Liver (tissue), 9 donors: ENCODE measurements around the gene KIAA1143. TPM values are rescaled to one million over a fixed set of nuclear protein-coding genes. Genes with fewer than 3 reads are reported as not detected.

ENCODE experiments used
- DNase-seq: peaks from one replicate; pipeline ENCODE4 v3.0.0-alpha.2; 2017; ENCODE audit warnings: low spot score
- H3K27ac ChIP-seq, 2 donors: one replicate each; pipeline ENCODE4 v1.7.0; 2013; ENCODE audit warnings: inconsistent platforms in 2 of 2, low read length in 2 of 2, control low read depth in 1 of 2, low read depth in 1 of 2, mild to moderate bottlenecking in 1 of 2
- H3K27me3 ChIP-seq, 4 donors: one replicate each; pipeline versions ENCODE4 v1.6.1 to v1.7.0; 2013; ENCODE audit warnings: low read length in 3 of 4, inconsistent platforms in 1 of 4, mild to moderate bottlenecking in 1 of 4, moderate library complexity in 1 of 4; ENCODE audit not compliant: control insufficient read depth in 4 of 4, insufficient read depth in 4 of 4
- H3K36me3 ChIP-seq, 4 donors: one replicate each; pipeline versions ENCODE4 v1.6.1 to v1.7.0; 2013; ENCODE audit warnings: low read length in 3 of 4, mild to moderate bottlenecking in 3 of 4, low read depth in 1 of 4, moderate library complexity in 1 of 4; ENCODE audit not compliant: control insufficient read depth in 4 of 4, insufficient read depth in 3 of 4
- H3K4me1 ChIP-seq, 4 donors: one replicate each; pipeline versions ENCODE4 v1.6.1 to v1.7.0; 2013; ENCODE audit warnings: low read length in 3 of 4, mild to moderate bottlenecking in 3 of 4, moderate library complexity in 1 of 4; ENCODE audit not compliant: control insufficient read depth in 4 of 4, insufficient read depth in 4 of 4
- H3K4me3 ChIP-seq, 3 donors: one replicate each; pipeline versions ENCODE4 v1.6.1 to v1.7.0; 2013; ENCODE audit warnings: low read length in 3 of 3, control low read depth in 1 of 3, low read depth in 1 of 3, mild to moderate bottlenecking in 1 of 3
- H3K9ac ChIP-seq, 2 donors: one replicate each; pipeline ENCODE4 v1.7.0; 2013; ENCODE audit warnings: low read length in 2 of 2, mild to moderate bottlenecking in 2 of 2, moderate library complexity in 2 of 2, control low read depth in 1 of 2, low read depth in 1 of 2
- H3K9me3 ChIP-seq, 4 donors: one replicate each; pipeline versions ENCODE4 v1.6.1 to v1.7.0; 2013; ENCODE audit warnings: low read length in 3 of 4; ENCODE audit not compliant: control insufficient read depth in 4 of 4
- ATF3 ChIP-seq: IDR thresholded peaks from 2 replicates; pipeline ENCODE4 v1.6.1; 2016; ENCODE audit warnings: antibody characterized with exemption
- EGR1 ChIP-seq, 2 donors: IDR thresholded peaks; 2 replicates each; pipeline ENCODE4 v1.6.1; 2016 to 2018; ENCODE audit warnings: antibody characterized with exemption in 2 of 2, low read depth in 2 of 2
- FOXA1 ChIP-seq: IDR thresholded peaks from 2 replicates; pipeline ENCODE4 v1.6.1; 2016; ENCODE audit warnings: antibody characterized with exemption
- FOXA2 ChIP-seq: IDR thresholded peaks from 2 replicates; pipeline ENCODE4 v1.6.1; 2016; ENCODE audit warnings: antibody characterized with exemption
- GABPA ChIP-seq, 2 donors: IDR thresholded peaks in 1 of 2; conservative IDR thresholded peaks in 1 of 2; 2 replicates each; pipeline ENCODE4 v1.6.1; 2016; ENCODE audit warnings: antibody characterized with exemption in 2 of 2, mild to moderate bottlenecking in 1 of 2, moderate library complexity in 1 of 2
- HNF4A ChIP-seq, 2 donors: conservative IDR thresholded peaks; 2 replicates each; pipeline ENCODE4 v1.6.1; 2016; ENCODE audit warnings: antibody characterized with exemption in 2 of 2, mild to moderate bottlenecking in 2 of 2
- HNF4G ChIP-seq: IDR thresholded peaks from 2 replicates; pipeline ENCODE4 v1.6.1; 2016; ENCODE audit warnings: antibody characterized with exemption
- JUND ChIP-seq, 2 donors: IDR thresholded peaks; 2 replicates each; pipeline ENCODE4 v1.6.1; 2016; ENCODE audit warnings: antibody characterized with exemption in 2 of 2
- NR2F2 ChIP-seq: IDR thresholded peaks from 2 replicates; pipeline ENCODE4 v1.6.1; 2016; ENCODE audit warnings: antibody characterized with exemption
- RAD21 ChIP-seq, 2 donors: IDR thresholded peaks; 2 replicates each; pipeline ENCODE4 v1.6.1; 2016; ENCODE audit warnings: antibody characterized with exemption in 2 of 2, mild to moderate bottlenecking in 2 of 2
- REST ChIP-seq: IDR thresholded peaks from 2 replicates; pipeline ENCODE4 v1.6.1; 2016; ENCODE audit warnings: antibody characterized with exemption, mild to moderate bottlenecking
- RXRA ChIP-seq, 2 donors: IDR thresholded peaks; 2 replicates each; pipeline ENCODE4 v1.6.1; 2017 to 2018; ENCODE audit warnings: antibody characterized with exemption in 2 of 2, mild to moderate bottlenecking in 1 of 2
- SP1 ChIP-seq: IDR thresholded peaks from 2 replicates; pipeline ENCODE4 v1.6.1; 2018; ENCODE audit warnings: antibody characterized with exemption, mild to moderate bottlenecking
- YY1 ChIP-seq: IDR thresholded peaks from 2 replicates; pipeline ENCODE4 v1.6.1; 2016; ENCODE audit warnings: antibody characterized with exemption, mild to moderate bottlenecking
- ZBTB33 ChIP-seq: IDR thresholded peaks from 2 replicates; pipeline ENCODE4 v1.6.1; 2016; ENCODE audit warnings: antibody characterized with exemption
- WGBS: extraction: QIAGEN DNeasy Blood & Tissue Kit; methylation state at CpG from one replicate; pipeline ENCODE4 v1.1.7; 2013; 5-methylcytosine and 5-hydroxymethylcytosine counted together
- polyA plus RNA-seq, 2 donors: library from polyadenylated mRNA; stranded (reverse) in 1 of 2; unstranded in 1 of 2; fragments of 200-250 nt in 1 of 2; fragments of >200 nt in 1 of 2; fragmentation: Nextera tagmentation in 1 of 2; extraction: Ambion mirVana in 1 of 2; gene quantifications; one replicate each; pipeline versions ENCODE4 v1.2.1 to v1.2.3, GENCODE V29; 2013 to 2015
- total RNA-seq, 2 donors: library from RNA; depleted of rRNA; stranded (reverse); fragments of >200 nt; gene quantifications; one replicate each; pipeline ENCODE4 v1.2.3, GENCODE V29; 2014
- TF ChIP-seq, protein P1 (sequence below): fragments of 150-350 bp; IDR thresholded peaks from 2 replicates; pipeline ENCODE4 v1.5.1; 2017; ENCODE audit warnings: improper control_type of control experiment, low read depth, low read length; ENCODE audit not compliant: missing input control
- TF ChIP-seq, protein P2 (sequence below): IDR thresholded peaks from 2 replicates; pipeline ENCODE4 v1.6.1; 2016; ENCODE audit warnings: antibody characterized with exemption
- donor health status: healthy.
- donor health status: healthy.
- donor health status: healthy.
- donor health status: healthy.
- donor health status: healthy.

KIAA1143 gene
- total and polyA plus RNA-seq, 4 donors, result 3.9 to 10.3 (median 7.2) TPM

GRCh38 chr3:44729384-44729910, 32.0 kb downstream of the KIAA1143 start, which contains the start of gene ZNF501:
Gene ZNF501, plus strand, starts transcription at chr3:44729635. Its CDS starts 4,787 bp downstream, at chr3:44734422.
- H3K4me3 ChIP-seq, result peak within 1 kb of the TSS; percentile 70 to 82 (median 75)
- WGBS, result 3% methylated on average over 46 of the region's 46 CpGs
- no peaks in the 10 kb centered on the region for H3K27me3 ChIP-seq
- no peak within 1 kb of the TSS for H3K27ac ChIP-seq
- peaks cover 0 to 18% (median 10%) of the 10 kb centered on the region in 4 donors for H3K36me3 ChIP-seq
- H3K9me3 ChIP-seq, result peaks cover 40 to 75% (median 61%) of the 10 kb centered on the region in 4 donors
- peak within 1 kb of the TSS in 1 of 2 donors; percentile 27 for H3K9ac ChIP-seq
- DNase-seq, result peak; percentile 90
- H3K4me1 ChIP-seq, result peaks cover 0 to 3% (median 0%) of the 10 kb centered on the region in 4 donors
- peak; percentile 66 to 93 for TF ChIP-seq GABPA (IDR thresholded peaks at IDR 0.05 in 1 of 2, conservative IDR thresholded peaks at IDR 0.05 in 1 of 2)
- TF ChIP-seq YY1, result peak; percentile 68
- peak in 1 of 2 donors; percentile 49 for TF ChIP-seq RAD21 (IDR thresholded peaks at IDR 0.05)
- peak; percentile 20 for TF ChIP-seq SP1
- no peak for TF ChIP-seq EGR1 (IDR thresholded peaks at IDR 0.05; ENCODE audit: low read depth in 2 of 2)

DNA sequence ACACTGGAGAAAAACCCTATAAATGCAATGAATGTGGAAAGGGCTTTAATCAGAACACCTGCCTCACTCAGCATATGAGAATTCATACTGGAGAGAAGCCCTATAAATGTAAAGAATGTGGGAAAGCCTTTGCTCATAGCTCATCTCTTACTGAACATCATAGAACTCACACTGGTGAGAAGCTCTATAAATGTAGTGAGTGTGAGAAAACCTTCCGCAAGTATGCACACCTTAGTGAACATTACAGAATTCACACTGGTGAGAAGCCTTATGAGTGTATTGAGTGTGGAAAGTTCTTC, 39.4 kb downstream of the KIAA1143 start:
- no peak overlapping the region for H3K9ac ChIP-seq
- H3K4me3 ChIP-seq, result peak overlapping the region in 2 of 3 donors; percentile 13 to 69
- peaks cover 66 to 85% (median 67%) of the 10 kb centered on the region in 4 donors for H3K9me3 ChIP-seq
- H3K36me3 ChIP-seq, result peaks cover 4 to 32% (median 27%) of the 10 kb centered on the region in 4 donors
- H3K27me3 ChIP-seq, result no peaks in the 10 kb centered on the region
- TF ChIP-seq RXRA (IDR thresholded peaks at IDR 0.05) (no peak), HNF4A (conservative IDR thresholded peaks at IDR 0.05) (no peak), NR2F2 (no peak), HNF4G (no peak), YY1 (no peak), RAD21 (IDR thresholded peaks at IDR 0.05) (no peak), FOXA2 (no peak), REST (no peak), FOXA1 (no peak), ATF3 (no peak), SP1 (no peak), EGR1 (IDR thresholded peaks at IDR 0.05; ENCODE audit: low read depth in 2 of 2) (no peak), JUND (IDR thresholded peaks at IDR 0.05) (no peak), GABPA (IDR thresholded peaks at IDR 0.05 in 1 of 2, conservative IDR thresholded peaks at IDR 0.05 in 1 of 2) (no peak), ZBTB33 (no peak)
- TF ChIP-seq, protein P1, sequence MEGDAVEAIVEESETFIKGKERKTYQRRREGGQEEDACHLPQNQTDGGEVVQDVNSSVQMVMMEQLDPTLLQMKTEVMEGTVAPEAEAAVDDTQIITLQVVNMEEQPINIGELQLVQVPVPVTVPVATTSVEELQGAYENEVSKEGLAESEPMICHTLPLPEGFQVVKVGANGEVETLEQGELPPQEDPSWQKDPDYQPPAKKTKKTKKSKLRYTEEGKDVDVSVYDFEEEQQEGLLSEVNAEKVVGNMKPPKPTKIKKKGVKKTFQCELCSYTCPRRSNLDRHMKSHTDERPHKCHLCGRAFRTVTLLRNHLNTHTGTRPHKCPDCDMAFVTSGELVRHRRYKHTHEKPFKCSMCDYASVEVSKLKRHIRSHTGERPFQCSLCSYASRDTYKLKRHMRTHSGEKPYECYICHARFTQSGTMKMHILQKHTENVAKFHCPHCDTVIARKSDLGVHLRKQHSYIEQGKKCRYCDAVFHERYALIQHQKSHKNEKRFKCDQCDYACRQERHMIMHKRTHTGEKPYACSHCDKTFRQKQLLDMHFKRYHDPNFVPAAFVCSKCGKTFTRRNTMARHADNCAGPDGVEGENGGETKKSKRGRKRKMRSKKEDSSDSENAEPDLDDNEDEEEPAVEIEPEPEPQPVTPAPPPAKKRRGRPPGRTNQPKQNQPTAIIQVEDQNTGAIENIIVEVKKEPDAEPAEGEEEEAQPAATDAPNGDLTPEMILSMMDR, result no peak
- TF ChIP-seq, protein P2, sequence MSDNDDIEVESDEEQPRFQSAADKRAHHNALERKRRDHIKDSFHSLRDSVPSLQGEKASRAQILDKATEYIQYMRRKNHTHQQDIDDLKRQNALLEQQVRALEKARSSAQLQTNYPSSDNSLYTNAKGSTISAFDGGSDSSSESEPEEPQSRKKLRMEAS, result no peak
- H3K27ac ChIP-seq, result no peak overlapping the region
- H3K4me1 ChIP-seq, result no peaks in the 10 kb centered on the region
- WGBS, result 97% methylated on average over 1 of the region's 1 CpG
- no peak for DNase-seq
